Upper lobe of left lung (tissue), 4 donors: Measurements from ENCODE around the gene HPGDS.

Source experiments
- CTCF ChIP-seq, 6 experiments: fragments of 450-650 bp in 4 of 6; fragments of 200-600 bp in 2 of 6; sonication (generic) in 2 of 6; IDR thresholded peaks; one replicate each; pipeline ENCODE4 v1.5.1; 2016 to 2019; ENCODE audit warnings: antibody characterized with exemption in 6 of 6
- EP300 ChIP-seq, 4 donors: sonication (generic); formaldehyde crosslinking; IDR thresholded peaks; one replicate each; pipeline ENCODE4 v1.5.1; 2017; ENCODE audit warnings: antibody characterized with exemption in 4 of 4, control low read depth in 2 of 4
- POLR2A ChIP-seq, 4 donors: fragments of 450-650 bp; IDR thresholded peaks; one replicate each; pipeline ENCODE4 v1.5.1; 2016 to 2017; ENCODE audit warnings: antibody characterized with exemption in 4 of 4, mild to moderate bottlenecking in 2 of 4
- POLR2AphosphoS5 ChIP-seq, 2 donors: sonication (generic); formaldehyde crosslinking; IDR thresholded peaks; one replicate each; pipeline ENCODE4 v1.5.1; 2017; ENCODE audit warnings: antibody characterized with exemption in 2 of 2

- TF ChIP-seq CTCF (IDR thresholded peaks at IDR 0.05) (no peak), POLR2A (IDR thresholded peaks at IDR 0.05) (no peak), POLR2AphosphoS5 (IDR thresholded peaks at IDR 0.05) (no peak), EP300 (IDR thresholded peaks at IDR 0.05) (no peak)
Observed at GRCh38 chr4:94375364-94375763, 32.7 kb upstream of the HPGDS start.
